ENCODE data around the gene KAT8.
"Not testable (repeated sequence)": the region's sequence is repeated elsewhere in the genome, so short reads cannot be mapped to it uniquely, and the experiment has no call there.

The KAT8 gene

DNA sequence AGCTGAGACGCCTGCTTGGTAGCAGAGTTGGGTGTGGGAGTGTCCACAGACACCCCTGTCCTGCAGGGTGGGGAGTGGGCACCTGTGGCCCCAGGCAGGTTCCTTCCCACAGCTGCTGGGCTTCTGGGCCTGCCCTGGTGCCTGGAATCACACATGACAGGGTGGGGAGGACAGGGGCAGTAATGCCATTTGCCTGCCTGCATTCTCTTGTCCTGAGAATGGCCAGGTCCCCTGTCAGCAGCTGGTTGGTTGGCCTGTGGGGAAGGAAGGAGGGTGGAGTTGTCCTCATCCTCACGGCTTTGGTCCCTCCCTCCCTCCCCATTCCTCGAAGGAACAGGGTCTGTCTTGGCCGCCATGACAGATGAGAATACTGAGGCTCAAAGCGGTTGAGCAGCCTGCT lies 33.9 kb upstream of the KAT8 start:
- no peak for DNase-seq

GRCh38 chr16:31083981-31084380 lies 33.5 kb upstream of the KAT8 start:
- DNase-seq = no peak

DNA sequence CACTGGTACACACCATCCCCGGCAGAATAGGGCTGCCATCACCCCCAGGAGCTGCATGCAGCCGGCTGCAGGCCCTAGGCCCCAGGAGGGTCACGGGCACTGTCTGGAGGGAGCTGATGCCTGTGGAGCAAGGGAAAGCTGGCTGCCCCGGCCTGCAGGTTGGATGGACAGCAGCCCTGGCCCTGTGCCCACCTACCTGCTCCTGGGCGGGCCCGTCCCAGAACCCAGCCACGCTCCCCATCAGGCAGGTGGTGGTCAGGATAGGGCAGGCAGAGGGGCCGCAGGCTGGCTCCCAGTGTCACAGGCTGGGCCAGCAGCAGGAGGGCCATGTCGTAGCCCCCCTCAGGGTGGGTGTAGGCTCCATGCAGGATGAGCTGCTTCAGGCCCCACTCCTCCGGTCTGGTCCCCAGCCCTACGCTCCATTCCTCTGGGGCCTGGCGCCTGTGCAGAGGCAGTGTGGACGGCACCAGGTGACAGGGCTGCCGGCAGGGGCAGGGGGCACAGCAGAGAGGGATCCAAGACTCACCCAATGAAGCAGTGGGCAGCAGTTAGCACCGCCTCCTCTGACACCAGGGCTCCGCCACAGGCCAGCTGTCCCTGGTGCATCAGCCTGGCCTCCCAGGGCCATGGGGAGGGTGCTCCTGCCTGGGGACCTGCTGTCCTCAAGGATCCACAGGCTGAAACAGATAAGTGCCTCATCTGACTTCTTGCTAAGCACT lies 32.7 kb upstream of the KAT8 start:
- no peak for DNase-seq

GRCh38 chr16:31085411-31085810 lies 32.1 kb upstream of the KAT8 start:
- DNase-seq = no peak

DNA sequence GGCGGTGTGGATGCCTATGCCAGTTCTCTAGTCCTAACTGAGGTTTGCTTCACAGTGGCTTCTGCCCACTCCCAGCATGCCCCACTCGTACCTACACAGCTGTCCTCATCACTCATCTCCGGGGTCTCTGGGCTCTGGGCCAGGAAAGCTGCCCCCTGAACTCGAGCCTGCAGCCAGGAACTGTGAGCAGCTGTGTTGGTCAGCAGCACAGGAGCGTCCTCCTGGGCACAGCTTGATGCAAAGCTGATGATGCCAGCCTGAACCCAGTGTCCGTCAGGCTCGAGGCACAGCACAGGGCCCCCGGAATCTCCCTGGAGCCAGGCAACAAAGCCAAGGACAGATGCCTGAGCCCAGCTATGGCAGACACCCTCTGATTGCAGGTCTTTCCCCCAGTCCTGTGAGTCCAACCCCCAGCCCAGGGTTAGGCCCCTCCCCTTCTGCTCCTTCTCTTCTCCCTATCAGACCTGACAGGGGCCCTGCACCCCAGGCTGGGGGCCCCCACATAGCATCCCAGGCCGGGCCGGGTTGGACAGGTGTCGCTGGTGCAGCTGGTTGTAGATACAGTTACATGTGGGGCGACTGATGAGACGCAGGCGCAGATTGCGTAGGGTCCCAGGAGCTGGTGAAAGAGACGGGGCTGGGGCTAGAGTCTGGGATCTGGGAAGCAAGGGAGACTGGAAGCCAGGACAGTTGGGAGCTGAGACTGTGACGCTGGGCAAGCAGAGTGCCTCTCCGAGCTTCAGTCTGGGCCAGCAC lies 31.4 kb upstream of the KAT8 start:
- DNase-seq = no peak

DNA sequence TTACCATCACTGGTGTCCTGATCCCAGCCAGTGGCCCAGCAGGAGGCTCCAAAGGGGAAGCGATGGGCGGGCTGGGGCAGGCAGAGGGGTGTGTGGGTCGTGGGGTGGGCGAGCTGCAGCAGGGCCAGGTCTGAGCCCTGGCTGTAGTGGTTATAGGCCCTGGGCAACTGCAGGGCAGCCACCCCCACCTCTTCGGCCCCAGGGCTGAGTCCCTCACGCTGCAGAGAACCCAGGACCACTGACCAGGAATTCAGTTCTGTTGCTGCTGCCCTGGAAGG lies 30.9 kb upstream of the KAT8 start:
- DNase-seq = no peak

DNA sequence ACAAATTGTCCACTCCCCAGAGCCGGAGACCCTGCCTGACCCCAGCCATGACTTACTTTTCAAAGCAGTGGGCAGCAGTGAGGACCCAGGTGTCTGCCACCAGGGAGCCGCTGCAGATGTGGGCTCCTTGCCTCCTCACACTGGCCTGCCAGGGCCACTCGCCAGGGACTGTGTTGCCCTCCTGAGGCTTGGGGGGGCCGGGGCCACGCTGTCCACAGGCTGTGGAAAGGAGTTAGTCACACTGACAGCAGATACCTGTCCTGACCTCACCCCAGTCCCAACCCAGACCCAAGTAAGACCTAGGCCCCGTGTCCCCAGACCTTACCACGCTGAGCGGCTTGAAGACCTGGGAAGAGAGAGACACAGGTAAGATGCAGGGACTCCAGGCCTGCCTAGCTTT lies 30.0 kb upstream of the KAT8 start:
- DNase-seq = no peak

DNA sequence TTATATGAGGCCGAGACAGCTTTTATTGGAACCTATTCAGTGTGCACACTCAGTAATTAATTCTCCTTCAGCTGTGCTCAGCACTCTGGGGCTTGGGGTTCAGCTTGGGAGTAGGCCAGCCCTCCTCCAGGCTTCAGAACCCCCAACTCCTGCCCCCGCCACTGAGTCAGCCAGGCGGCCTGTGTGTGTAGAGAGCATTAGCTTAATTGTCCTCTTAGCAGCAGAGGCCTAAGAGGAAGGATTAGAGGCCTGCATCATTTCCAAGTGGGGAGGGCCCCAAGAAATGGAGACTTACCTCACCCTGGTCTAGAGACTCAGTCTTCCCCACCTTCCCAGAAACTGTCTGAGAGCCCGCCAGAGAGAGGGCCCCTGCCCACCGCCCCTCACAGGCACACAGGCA lies 29.5 kb upstream of the KAT8 start:
- DNase-seq = peak in 1 of 56 donors; percentile 15

DNA sequence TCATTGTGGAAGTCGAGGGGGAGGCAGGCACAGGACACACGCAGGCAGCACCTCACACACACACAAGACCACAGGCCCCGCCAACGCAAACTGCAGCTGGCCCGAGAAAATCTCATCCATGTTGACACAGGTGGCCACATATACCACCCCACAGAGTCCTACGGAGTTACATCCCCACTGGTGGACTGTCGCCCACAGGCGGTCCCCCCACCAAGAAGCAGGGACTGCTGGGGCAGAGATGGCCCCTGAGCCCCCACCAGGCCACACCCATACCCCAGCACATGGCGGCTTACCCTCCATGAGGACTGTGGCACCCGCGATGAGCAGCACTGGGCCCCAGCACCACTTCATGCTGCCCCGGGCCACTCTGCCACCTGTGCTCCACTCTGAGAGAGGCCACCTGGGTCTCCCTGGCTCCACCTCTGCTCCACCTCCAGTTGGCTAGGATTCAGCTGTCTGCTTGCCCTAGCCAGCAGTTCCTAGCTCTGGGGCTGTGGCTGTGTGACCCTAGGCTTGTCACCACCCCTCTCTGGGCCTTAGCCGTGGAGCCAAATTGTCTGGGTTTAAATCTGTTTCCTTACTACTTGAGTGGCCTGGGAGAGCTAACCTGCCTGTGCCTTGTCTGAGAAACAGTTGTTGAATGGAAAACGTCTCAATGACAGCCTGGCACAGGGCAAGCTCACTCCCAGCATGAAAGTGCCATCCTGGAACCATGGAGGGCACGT lies 28.8 kb upstream of the KAT8 start, which contains the start of gene PRSS53:
TSS of gene PRSS53 (minus strand) at position 485 of the 725 bp plus-strand sequence. CDS start at position 351, 134 bp downstream.
- no peak for DNase-seq

DNA sequence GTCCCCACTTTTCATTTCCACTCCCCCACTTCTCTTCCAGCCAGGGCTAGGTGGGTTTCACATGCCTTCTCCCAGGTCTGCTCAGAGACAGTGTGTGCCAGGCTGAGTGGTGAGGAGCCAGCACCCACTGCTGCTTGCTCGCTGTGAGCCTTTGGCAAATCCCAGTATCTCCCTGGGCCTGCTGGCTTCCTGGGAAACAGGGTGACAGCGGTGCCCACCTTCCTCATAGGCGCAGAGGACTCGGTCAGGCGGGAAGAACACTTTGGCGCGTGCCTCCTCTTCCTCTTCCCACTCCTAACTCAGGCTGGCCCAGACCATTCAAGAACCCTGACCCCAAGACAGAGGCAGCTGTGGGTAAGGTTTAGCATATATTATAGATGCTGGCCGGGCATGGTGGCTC lies 28.3 kb upstream of the KAT8 start:
- DNase-seq = no peak

DNA sequence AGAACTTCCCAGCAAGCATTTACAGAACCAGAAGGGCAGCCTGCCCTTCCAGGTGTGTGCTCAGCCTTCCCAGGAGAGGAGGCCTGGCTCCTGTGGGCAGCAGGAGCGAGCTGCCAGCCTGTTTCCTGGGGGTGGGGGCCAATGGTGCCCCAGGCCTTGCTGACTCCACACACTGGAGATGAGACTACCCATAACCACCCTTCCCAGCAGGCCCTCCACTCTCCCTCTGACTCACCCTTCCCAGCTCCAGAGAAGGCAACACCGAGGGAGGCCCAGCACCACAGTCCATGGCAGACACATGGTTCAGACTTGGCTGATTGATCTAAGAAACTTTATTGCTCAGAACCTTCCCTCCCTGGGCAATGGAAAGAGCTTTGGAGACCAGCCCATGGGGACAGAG lies 26.9 kb upstream of the KAT8 start:
- no peak for DNase-seq

GRCh38 chr16:31092330-31092729 lies 25.1 kb upstream of the KAT8 start:
- peak in 1 of 56 donors; percentile 1 for DNase-seq

DNA sequence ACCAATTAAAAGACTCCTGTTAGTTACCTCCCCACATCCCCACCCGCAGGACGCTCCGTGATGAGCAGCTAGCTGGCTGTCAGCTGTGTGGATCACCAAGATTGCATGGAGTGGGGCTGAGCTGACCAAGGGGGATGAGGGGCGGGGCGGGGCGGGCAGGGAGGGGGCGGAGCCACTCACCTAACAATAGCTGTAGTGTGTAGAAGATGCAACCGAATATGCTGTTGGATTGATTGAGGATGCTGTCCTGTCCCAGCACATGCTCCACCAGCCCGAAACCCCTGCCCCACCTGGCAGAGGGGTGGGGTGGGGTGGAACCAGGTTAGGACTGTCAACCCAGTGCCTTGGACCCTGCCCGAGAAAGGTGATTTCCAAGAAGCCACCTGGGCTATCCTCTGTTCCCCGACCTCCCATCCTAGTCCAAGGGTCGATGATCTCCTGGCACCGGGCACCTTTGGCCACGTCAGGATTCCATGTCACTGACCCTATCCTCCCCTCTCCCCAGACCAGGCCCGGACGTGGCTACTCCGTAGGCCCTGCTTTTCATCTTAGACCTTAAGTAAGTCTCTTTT lies 24.2 kb upstream of the KAT8 start:
- peak in 45 of 56 donors; percentile 9 to 78 (median 51) for DNase-seq

- DNase-seq = peak in 8 of 56 donors; percentile 17 to 52 (median 42)
Measured at GRCh38 chr16:31094088-31094423, 23.4 kb upstream of the KAT8 start.

GRCh38 chr16:31094424-31095120 lies 22.9 kb upstream of the KAT8 start, which contains the start of gene VKORC1:
VKORC1 (minus strand) TSS chr16:31094797; CDS start chr16:31094729, 68 bp downstream.
- peak in 55 of 56 donors; percentile 26 to 96 (median 89) for DNase-seq

GRCh38 chr16:31099860-31100638 lies 17.4 kb upstream of the KAT8 start:
- DNase-seq = no peak

DNA sequence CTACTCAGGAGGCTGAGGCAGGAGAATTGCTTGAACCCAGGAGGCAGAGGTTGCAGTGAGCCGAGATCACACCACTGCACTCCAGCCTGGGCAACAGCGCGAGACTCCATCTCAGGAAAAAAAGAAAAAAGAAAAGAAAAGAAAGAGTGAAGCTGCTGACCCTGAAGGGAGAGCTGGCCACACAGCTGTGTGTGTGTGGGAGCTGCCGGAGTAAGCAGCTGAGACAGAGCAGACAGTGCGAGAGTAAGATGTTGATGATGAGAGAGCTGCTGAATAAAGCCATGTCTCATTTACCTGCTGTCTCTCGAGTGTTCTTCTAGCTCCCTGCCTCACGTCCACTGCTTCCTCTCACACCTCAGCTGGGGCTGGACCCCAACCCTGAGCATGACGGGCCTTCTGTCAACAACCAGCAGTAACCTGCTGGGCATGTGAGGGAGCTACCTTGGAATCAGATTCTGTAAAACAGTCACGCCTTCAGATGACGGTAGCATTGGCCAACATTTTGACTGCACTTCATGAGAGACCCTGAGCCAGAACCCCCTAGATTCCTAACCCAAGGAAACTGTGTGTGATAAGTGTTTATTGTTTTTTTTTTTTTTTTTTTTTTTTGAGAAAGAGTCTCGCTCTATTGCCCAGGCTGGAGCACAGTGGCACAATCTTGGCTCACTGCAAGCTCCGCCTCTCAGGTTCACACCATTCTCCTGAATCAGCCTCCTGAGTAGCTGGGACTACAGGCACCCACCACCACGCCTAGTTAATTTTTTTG lies 16.4 kb upstream of the KAT8 start:
- DNase-seq = not testable (repeated sequence)

DNA sequence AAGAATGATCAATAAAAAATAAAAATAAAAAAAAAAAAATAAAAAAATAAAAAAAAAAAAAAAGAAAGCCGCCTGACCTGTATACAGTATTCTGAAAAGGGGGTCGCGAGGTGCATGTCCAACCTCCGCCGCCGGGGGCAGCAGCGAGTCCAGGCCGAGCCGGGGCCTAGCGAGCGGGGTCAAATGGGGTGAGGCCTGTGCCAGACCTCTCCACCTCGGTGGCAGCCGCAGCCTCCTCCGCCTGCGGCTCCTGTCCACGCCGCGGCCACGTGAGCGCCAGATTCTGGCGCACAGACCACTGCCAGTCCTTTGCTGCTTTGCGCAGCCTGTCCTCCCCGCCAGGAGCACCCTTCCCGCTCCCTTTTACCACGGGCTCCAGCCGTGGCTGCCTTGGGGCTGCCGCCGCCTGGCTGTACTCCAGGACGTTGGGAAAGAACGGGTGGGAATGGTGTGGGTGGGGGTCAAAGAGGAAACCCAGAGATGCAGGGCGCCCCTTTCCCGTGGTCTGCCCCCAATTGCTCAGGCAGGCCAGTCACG lies 11.7 kb upstream of the KAT8 start:
- peak in 49 of 56 donors; percentile 14 to 85 (median 49) for DNase-seq
